Subcutaneous adipose tissue (tissue), 4 donors: Measurements from ENCODE around the gene LHFPL2. TPM values are rescaled to one million over a fixed set of nuclear protein-coding genes. Genes with fewer than 3 reads are reported as not detected.

ENCODE experiments used
- total RNA-seq, 4 donors: library from RNA; depleted of rRNA; stranded (reverse); fragments of >200 nt; gene quantifications; one replicate each; pipeline ENCODE4 v1.1.0, GENCODE V29; 2016
- TF ChIP-seq, protein P1 (sequence below): fragments of 450-650 bp; IDR thresholded peaks from one replicate; pipeline ENCODE4 v1.5.1; 2016; ENCODE audit warnings: low read depth, mild to moderate bottlenecking, control low read depth, antibody characterized with exemption, moderate library complexity

Gene LHFPL2
- total RNA-seq, 4 donors from 2014 or later = 18.5 to 104 (median 30.0) TPM

DNA sequence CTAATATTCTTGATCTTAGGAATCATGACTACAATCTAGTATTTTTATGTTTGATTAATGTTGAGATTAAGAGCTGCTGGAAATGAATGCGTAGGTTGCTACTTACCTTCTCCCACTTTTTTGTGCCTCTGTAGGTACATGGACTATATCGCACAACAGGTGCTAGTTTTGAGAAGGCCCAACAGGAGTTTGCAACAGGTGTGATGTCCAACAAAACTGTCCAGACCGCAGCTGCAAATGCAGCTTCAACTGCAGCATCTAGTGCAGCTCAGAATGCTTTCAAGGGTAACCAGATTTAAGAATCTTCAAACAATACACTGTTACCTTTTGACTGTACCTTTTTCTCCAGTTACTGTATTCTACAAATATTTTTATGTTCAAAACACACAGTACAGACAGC lies 173.2 kb downstream of the LHFPL2 start:
- TF ChIP-seq, protein P1, sequence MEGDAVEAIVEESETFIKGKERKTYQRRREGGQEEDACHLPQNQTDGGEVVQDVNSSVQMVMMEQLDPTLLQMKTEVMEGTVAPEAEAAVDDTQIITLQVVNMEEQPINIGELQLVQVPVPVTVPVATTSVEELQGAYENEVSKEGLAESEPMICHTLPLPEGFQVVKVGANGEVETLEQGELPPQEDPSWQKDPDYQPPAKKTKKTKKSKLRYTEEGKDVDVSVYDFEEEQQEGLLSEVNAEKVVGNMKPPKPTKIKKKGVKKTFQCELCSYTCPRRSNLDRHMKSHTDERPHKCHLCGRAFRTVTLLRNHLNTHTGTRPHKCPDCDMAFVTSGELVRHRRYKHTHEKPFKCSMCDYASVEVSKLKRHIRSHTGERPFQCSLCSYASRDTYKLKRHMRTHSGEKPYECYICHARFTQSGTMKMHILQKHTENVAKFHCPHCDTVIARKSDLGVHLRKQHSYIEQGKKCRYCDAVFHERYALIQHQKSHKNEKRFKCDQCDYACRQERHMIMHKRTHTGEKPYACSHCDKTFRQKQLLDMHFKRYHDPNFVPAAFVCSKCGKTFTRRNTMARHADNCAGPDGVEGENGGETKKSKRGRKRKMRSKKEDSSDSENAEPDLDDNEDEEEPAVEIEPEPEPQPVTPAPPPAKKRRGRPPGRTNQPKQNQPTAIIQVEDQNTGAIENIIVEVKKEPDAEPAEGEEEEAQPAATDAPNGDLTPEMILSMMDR = no peak

- TF ChIP-seq, protein P1 = no peak
Measured at GRCh38 chr5:78473751-78474150, 174.8 kb downstream of the LHFPL2 start.

- TF ChIP-seq, protein P1 = no peak
Measured at GRCh38 chr5:78472469-78473106, 176.0 kb downstream of the LHFPL2 start.

DNA sequence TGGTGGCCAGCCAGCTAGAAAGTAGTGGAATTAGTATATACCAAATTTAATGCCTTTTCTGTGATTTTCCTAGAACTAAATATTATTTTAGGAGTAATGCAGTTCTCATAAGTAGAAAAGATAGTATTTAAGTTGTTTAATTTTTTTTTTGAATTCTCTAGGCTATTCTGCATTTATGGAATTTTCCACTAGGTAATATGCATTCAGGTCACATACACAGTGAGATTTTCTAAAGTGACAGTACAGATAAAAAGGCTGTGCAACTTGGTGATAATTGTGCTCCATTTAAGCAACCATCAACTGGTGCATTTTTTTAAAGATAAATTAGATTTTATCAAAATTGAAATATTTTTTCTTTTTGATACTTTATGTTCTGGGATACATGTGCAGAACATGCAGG lies 176.7 kb downstream of the LHFPL2 start:
- TF ChIP-seq, protein P1 = no peak

- TF ChIP-seq, protein P1 = no peak
Measured at GRCh38 chr5:78467752-78468357, 180.7 kb downstream of the LHFPL2 start.

DNA sequence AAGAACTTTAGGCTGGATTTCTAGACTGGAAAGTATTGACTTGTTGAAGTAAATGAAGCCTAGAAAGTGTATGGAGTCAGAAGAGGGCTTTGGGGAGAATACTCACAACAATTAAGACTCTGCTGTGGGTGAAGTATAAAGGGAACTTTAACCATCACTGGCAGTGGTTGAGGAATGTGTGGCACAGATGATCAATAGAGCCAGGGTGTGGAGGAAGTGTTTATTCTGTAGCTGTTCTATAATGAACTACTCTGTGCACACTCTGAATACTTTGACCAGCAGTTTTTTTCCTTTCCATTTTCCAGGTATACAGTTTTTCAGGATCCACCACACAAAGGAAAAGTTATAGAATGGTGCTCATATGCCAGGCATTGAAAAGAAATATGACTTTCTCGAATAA lies 181.4 kb downstream of the LHFPL2 start:
- TF ChIP-seq, protein P1 = no peak

- TF ChIP-seq, protein P1 = no peak
Measured at GRCh38 chr5:78458843-78459242, 189.7 kb downstream of the LHFPL2 start.
